ENCODE data around the gene COG5. TPM values are rescaled to one million over a fixed set of nuclear protein-coding genes. Genes with fewer than 3 reads are reported as not detected.
A peak's percentile ranks its signal among the peaks of the same experiment; 100 is the strongest.

Gene COG5
- total RNA-seq, 1 donor from 2014 or later, result 75.4 TPM

DNA sequence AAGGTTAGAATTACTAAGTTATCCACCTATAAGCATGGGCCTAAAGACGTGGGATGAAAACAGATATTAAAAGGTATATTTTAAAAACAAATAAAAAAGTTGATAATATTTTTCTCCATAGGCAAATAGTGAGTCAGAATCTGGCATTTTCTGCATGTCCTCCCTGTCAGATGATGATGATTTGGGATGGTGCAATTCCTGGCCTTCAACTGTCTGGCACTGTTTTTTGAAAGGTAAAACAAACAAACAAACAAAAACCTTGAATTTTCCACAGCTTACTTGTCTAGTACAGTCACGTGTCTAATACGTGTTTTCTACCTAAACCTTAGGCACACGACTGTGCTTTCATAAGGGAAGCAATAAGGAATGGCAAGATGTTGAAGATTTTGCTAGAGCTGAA is 377.5 kb downstream of the COG5 start:
- no peak for DNase-seq (ENCODE audit: low spot score)

DNA sequence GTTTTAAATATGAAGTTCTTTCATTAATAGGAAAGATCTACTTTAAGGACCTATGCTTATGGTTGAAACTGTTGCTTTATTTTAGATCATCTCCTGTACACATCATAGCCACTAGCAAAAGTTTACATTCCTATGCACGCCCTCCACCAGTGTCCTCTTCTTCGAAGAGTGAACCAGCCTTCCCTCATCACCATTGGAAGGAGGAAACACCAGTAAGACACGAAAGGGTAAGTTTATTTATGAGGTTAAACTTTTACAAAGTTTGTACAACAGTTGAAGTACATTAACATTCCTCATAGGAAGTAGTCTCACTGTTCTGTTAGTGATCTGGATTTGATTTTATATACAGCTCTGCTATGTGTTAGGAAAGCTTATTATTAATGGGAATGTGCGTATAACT is 378.0 kb downstream of the COG5 start:
- no peak for DNase-seq (ENCODE audit: low spot score)

DNA sequence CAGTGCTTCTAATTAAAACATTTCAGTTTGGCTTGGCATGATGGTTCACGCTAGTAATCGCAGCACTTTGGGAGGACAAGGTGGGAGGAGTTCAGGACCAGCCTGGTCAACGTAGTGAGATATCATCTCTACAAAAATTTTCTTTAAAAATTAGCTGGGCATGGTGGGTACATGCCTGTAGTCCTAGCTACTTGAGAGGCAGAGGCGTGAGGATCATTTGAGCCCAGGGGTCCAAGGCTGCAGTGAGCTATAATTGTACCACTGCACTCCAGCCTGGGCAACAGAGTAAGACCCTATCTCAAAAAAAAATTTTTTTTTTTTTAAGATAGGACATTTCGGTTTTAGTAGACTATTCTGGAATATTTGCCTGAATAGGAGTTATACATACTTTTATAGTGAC is 382.5 kb downstream of the COG5 start:
- no peak for DNase-seq (ENCODE audit: low spot score)

DNA sequence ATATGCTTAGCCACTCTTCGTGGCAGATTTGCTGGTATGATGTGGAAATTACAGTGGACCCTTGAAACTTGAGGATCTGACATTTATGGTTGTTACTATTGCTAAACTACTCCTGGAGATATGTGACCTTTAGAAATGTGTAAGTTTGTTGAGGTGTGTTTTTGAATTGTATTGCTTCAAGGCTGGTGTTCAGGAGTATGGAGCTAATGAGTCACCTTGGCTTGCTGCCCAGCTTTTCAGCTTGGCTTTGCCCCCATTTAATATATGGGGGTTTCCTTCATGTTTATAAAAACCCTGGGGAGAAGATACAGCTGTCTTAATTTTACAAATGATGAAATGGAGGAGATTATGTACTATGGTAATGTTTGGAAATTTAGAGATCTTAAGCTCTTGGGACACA is 383.3 kb downstream of the COG5 start:
- no peak for DNase-seq (ENCODE audit: low spot score)

DNA sequence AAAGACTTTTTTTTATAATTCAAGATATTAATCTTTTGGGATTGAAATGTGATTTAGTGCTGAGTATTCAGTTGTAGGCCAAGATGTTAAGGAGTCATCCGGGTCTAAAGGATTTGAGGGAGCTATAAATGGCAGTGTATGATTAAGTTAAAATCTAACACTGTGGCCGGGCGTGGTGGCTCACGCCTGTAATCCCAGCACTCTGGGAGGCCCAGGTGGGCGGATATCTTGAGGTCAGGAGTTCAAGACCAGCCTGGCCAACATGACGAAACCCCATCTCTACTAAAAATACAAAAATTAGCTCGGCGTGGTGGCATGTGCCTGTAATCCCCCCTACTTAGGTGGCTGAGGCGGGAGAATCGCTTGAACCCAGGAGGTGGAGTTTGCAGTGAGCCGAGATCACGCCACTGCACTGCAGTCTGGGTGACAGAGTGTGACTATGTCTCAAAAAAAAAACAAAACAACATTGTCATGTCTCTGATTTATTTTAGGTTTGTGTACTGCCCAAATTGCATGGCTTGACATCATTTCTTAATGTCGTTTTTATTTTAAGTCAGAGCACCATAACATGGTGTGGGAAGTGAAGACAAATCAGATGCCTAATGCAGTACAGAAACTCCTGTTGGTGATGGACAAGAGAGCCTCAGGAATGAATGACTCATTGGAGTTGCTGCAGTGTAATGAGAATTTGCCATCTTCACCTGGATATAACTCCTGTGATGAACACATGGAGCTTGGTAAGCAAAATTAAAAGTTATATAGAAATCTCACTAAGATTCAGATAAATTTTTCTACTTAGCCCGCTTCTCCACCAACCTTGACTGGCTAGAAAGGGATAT is 384.2 kb downstream of the COG5 start:
- no peak for DNase-seq (ENCODE audit: low spot score)

DNA sequence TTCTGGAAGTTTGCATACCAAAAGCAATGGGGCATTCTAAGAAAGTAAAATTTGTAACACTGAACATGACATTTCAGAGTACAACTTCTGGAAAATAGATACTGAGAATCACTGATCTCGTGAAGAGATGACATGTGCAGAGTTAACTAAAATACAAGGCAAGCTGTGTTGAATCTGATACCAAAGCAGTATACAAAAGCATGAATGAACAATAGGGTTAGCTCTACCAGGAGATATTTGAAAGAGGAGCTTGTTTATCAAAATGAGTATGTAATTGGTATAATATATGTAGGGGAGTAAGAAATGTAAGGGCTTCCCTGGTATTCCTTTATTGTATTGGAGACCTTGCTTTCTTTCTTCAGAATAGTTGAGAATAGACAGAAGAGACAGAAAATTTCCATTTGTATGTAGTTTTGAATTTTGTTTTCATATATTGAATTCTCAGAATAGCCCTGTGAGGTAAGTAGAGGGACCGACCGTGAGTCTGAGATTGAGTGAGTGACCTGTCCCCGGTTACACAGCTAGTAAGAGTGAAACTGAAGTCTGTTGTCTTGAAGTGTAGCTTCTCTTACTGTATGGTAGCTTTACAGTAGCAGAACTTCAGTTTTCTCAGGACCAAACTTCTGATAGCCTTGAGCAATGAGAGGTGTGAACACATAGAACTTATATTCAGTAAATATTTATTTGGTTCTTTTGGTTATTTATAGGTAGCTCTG is 389.9 kb downstream of the COG5 start:
- DNase-seq (ENCODE audit: low spot score), result no peak

DNA sequence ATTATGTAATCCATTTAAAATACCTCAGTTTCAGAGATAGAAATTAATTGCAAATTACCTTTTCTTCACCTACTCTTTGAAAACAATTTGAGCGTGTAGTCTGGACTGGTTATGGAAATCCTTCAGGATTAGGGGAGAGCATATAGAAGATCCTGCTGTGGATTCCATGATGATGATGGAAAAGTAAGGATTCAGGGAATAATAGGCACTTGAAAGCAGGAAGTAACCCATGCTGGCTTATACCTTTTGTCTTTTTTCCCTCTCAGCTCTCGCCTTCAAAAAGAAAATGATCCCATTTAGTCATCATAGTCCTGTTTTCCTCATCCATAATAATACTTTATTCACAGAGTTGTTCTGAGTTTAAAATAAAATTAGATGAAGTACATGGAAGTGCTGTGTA is 390.5 kb downstream of the COG5 start:
- DNase-seq (ENCODE audit: low spot score), result no peak

DNA sequence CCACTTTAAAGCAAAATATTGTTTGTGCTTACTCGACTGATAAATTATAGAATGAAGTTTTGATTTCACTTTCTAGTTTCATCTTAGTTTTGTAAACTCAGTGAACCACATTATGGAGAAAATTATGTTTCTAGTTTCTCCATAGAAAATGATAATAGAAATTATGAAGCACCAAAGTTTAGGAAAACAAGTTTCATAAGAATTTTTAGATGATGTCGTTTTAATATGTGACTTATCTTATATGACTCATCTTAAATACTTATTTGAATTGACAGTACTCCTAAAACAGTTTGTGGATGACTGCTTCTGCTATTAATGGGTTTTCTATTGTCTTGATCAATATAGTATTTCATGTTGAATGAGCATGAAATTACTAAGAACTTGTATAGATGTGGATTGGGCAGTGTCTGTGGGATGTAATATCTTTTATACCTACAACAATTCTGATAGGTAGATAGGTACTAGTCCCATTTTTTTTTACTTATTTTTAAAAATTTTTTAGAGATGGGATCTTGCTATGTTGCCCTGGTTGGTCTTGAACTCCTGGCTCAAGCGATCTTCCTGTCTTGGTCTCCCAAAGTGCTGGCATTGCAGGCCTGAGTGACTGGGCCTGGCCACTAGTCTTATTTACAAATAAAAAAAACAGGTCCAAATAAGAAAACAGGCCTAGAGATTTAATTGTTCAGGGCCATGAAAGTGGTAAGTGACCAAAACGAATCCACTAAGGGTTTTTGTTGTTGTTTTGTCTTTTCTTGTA is 391.3 kb downstream of the COG5 start:
- no peak for DNase-seq (ENCODE audit: low spot score)

DNA sequence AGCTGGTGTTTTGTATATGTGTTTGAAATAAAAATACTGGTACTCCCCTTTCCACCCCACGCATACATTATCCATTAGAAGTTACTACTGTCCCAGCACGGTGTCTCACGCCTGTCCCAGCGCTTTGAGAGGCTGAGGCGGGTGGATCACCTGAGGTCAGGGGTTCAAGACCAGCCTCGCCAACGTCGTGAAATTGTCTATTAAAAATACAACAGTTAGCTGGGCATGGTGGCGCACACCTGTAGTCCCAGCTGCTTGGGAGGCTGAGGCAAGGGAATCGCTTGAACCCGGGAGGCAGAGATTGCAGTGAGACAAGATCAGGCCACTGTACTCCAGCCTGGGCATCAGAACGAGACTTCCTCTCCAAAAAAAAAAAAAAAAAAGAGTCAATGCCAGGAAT is 392.2 kb downstream of the COG5 start:
- DNase-seq (ENCODE audit: low spot score), result no peak

DNA sequence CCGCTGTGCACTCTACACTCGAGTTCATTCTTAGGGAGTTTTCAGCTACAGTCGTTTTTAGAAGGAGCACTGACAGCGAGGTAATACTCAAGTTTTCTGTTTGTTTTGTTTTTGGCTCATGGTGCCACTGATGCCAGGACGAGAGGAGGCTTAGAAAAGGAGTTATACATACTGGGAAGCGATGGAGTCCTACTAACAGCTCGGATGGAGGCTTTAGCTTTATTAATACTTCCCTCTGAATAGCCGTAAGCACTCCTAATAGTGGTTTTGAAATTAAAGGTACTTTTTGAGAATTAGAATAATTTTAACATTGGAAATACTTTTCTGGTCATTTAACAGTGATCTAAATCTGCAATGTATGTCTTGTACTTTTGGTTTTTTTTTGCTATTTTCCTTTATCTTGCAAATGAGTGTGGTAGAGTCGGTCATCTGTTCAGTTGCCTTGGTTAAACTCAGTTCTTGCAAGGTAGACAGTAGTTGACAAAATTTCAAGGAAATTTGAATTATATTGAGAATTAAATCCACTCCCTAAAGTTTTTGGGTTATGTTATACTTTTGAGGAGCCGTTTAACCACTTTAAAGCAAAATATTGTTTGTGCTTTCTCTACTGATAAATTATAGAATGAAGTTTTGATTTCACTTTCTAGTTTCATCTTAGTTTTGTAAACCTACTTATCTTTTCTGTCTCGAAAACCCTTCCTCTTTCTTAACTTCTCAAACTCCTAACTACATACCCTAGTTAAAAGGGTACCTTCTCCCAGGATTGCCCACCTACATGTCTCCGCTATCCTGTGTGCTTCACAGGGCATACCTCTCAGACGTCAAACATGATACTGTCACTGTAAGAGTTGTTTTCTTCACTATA is 393.4 kb downstream of the COG5 start:
- no peak for DNase-seq (ENCODE audit: low spot score)

DNA sequence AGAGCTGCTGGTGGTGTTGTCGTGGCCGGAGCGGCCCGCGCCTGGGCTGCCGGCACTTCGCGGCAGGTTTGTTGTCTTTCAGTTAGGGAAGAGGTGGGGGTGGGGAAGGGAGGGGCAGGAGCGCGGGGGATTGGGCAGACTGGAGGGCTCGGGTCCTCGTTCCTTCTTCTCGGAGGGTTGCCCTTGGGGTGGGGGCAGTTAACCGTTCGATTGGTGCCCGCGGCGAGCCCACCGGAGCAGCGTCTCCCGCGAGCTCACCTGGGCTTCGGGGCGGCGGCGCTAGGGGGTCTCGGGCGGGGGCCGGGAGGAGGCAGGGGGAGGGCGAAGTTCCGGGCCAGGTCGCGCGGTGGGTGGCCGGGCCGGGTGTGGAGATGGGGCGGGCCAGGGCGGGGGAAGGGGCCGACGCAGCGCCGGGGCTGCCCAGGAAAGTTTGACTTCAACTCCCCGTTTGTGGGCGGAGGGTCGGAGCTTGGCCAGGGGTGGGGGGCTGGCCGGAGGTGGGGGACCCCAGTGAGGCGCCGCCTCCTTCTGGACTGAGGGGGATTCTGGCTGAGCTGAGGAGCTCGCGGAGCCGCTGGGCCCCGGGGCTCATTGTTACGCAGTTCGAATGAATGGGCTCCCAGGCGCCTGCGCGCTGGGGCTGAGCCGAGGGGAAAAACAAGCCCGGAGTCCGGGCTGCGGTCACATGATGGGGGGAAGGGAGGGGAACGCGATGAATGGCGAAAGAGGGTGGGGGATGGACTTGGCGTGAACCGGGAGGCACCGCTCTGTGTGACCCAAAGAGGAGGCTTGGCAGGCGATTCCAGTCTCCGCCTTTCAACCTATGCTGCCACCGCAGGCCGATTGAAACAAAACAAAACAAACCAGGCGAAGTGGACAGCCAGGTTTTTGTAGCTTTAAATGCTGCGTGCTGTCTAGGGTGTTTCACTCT is 394.3 kb downstream of the COG5 start:
- DNase-seq (ENCODE audit: low spot score), result peak; percentile 99

DNA sequence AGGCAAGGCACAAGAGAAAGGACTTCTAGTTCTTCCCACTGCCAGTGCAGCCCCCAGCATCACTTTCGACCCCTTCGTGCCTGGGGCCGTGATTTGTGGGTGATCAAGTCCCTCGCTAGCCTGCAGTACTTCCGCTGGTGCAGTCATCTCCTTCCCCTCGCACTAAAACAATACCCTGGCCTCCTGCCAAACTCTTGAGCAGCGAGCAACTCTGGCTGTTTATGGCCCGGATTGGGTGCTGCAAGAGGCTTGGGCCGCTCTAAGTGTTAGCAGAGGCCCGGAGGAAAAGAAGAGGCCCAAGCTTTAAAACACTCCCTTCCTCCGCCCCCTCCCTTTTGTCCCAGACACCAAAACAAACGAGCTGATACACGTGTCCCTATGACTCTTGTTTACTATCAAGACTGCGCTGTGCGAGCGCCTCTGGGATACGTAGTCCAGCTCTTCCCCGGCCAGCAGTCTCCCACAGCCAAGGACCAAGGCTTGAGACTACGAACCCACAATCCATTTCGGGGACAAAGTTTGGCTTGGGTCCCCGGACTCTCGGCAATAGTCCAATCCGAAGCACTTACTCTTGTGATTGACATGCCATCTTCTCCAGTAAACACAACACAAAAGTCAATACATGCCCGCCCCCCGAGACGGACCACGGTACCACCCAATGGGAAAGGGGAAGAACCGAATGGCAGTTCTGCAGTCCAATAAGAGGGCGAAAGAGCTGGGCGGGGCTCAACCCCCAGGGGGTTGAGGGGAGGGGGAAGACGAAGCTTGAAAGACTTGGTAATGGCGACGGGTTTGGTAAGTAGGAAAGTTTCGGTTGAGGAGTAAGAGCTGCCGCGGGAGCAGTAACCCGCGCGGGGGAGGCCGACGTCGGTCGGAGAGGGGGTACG is 395.2 kb downstream of the COG5 start, which contains the start of gene HBP1:
Gene HBP1 (plus strand): TSS at position 771 of the 887 bp plus-strand sequence. CDS start 10,891 bp downstream, outside the sequence.
- DNase-seq (ENCODE audit: low spot score), result peak; percentile 100

DNA sequence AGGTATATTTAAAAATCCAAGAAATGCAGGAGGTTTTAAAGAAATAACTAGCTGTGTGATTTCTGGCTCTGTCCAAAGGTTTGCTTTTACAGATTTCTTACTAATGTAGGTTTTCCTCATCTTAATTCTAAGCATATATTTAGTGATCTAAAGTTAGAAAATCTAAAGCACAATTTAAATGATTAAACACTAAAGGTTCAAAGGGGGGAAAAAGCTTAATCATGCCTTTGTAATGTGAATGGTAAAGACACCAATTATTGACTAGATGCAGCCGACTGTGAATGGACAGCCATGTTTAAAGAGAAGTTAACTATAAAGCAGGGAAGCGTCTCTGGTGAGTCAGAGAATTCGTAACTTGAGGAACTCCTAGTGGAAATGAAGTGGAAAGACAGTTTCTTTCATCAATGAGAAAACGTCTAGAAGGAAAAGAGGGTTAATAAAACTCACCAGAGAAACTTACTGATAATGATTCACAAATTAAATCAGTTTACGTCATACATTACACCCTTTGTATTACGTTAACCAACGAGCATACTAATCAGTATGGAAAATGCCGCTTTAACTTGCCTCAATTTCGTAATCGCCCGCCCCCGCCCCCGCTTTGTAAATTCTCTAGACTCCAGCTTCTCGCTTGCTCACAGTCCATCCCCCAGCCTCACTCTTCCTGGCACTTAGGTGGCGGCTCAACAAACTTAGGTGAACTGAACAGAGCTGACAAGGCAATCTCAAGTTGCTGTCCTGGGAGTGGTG is 396.1 kb downstream of the COG5 start:
- DNase-seq (ENCODE audit: low spot score), result peak; percentile 89

DNA sequence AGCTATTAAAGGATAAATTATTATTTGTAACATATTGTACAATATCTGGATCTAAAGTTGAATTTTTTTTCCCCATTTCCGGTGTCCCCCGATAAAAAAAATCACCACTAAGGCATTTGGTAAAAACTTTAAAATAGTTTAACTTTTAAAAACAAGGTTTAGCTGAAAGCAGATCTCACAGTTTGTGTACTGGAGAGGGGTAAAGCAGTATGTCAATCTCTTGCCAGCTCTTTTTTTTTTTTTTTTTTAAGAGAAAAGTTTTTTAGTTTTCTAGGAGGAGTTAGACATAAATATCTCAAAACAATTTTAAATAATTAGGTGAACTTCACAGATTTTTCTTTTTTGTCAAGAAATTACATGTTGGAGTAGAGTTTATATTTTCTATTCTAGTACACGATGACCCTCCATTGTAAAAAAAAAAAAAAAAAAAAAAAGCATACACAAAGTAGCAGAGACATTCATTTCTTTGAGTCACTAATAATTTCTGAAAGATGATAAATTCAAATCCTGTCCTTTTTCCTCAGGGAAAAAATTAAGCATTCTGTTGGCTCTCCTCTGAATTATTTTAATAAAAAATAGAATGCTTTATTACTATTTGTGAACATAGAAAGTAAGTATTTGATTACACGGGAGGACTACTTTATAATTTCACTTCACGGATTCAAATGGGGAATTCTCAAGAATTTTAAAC is 396.8 kb downstream of the COG5 start:
- DNase-seq (ENCODE audit: low spot score), result peak; percentile 22

DNA sequence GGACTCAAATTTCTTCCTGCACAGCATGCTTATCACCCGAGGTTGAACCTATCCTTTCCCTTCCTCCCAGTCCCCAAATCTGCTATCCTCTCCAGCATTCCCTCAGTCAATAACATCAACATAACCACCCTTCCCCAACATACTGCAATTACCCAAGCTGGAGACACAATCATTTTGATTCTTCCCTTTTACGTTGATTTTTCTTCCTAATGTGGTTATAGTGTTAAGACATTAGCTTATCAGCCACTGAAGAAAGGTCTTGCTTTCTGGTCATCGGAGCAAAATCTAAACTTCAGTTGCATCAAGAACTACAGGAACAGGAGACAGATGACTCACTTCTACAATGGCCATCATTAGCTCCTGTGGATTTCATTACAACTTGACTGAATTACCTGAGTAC is 398.4 kb downstream of the COG5 start:
- DNase-seq (ENCODE audit: low spot score), result no peak

DNA sequence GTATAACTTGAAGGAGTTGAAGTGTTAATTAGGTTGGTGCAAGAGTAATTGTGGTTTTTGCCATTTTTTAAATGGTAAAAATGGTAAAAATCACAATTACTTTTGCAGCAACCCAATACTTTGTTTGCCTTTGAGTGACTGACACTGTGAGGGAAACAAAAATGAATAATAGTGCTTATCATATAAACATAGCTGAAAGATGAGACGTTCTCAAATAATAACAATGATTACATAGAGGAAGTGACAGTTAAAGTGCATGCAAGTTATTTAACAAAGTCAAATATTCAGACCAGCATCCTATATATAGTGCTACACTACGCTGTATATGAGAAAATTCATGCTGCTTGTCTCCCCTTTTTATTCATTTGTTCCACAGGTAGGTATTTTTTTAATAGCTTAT is 399.6 kb downstream of the COG5 start:
- no peak for DNase-seq (ENCODE audit: low spot score)

DNA sequence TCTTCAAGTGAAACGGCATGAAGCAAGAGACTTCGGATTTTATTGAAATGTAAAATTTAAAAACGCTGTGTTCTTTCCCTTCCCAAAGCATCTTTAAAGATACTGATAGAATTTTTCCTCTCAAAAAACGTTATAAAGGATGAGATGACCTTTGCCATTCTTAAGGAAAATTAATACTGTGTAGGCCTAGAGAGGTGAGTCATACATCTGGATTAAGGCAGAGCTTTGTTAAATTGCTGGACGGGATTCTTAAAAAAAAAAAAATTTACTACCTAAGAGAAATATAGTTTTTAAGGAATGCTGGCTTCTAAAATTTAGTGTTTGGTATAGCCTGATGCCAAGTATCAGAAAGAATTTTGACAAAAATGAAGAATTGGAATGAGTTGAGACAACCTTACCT is 401.2 kb downstream of the COG5 start:
- no peak for DNase-seq (ENCODE audit: low spot score)

DNA sequence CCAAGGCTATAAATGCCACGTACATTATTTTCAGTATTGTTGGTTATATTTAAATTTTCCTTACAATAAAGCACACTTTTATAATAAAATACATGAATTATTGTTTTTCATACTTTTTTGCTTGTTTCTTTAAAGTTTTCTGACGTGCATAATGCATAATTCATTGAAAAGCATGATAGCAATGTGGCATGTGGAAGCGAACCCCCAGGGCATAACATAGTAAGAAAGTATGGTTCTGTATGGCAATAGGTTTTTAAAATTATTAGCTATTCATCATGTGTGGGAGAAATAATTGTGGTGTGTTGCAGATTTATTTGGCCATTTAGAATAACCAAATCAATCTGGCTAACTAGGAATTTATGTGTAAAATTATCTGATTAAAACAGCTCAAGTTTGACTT is 402.3 kb downstream of the COG5 start:
- no peak for DNase-seq (ENCODE audit: low spot score)

All from umbilical cord (tissue), 2 donors.